AG04450 (cell line): ENCODE measurements around the gene FAM174B. TPM values are rescaled to one million over a fixed set of nuclear protein-coding genes. Genes with fewer than 3 reads are reported as not detected.

ENCODE experiments used
- CTCF ChIA-PET: fragments of 300-600, 350-600 bp; formaldehyde crosslinking; extraction: SDS; loops from one replicate; lab custom pipeline; 2022; ENCODE audit warnings: antibody characterized with exemption, inconsistent platforms; lab: Charles Lee
- POLR2A ChIA-PET: fragments of 350-600 bp; formaldehyde crosslinking; extraction: SDS; loops from one replicate; lab custom pipeline; 2021; ENCODE audit warnings: antibody characterized with exemption, inconsistent platforms; lab: Yijun Ruan, JAX
- DNase-seq: peaks from one replicate; pipeline ENCODE4 v3.0.0-alpha.2; 2011; ENCODE audit warnings: low read depth, low spot score
- H3K27ac ChIP-seq: one replicate; pipeline ENCODE4 v1.5.1; 2012; ENCODE audit warnings: low read depth, low read length, control low read depth
- H3K27me3 ChIP-seq: one replicate; pipeline ENCODE4 v1.6.0; 2012; ENCODE audit warnings: low read length; ENCODE audit not compliant: control insufficient read depth, insufficient read depth
- H3K4me3 ChIP-seq: 2 replicates; pipeline ENCODE4 v1.5.1; 2011; ENCODE audit warnings: mild to moderate bottlenecking, low read depth, low read length, control low read depth
- H3K9me3 ChIP-seq: 2 replicates; pipeline ENCODE4 v1.5.1; 2012; ENCODE audit warnings: low read length; ENCODE audit not compliant: control insufficient read depth, insufficient read depth
- polyA plus RNA-seq: library from polyadenylated mRNA; depleted of rRNA; stranded (reverse); fragments of >200 nt; gene quantifications from 2 replicates; pipeline ENCODE4 v1.2.3, GENCODE V29; 2011; rRNA removed
- TF ChIP-seq, protein P1 (sequence below): IDR thresholded peaks from 2 replicates; pipeline ENCODE4 v1.5.1; 2011; ENCODE audit warnings: low read depth, low read length, control low read depth, inconsistent platforms

Gene FAM174B
- polyA plus RNA-seq, 1 experiment: 2.1 TPM

DNA sequence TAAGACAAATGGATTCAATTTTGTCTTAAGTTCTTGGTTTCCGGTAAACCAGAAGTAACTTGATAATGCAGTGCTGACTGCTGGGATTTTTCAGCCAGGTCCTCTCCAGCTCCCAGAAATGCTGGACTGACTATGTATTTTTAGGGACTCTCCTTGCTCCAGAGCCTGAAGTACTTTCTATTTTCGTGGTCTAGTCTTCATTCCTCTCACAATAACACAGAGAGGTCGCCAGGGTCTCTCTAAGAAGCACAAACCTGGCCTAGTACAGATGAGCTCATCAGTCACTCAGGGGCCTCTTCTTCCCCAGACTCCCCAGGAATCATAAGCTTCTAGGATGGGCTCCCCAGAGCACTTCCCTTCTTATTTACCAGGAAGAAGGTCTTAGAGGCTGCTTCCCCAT is 85.8 kb downstream of the FAM174B start:
- Histone ChIP-seq H3K4me3 (no peak overlapping the region), H3K27me3 (no peaks in the 10 kb centered on the region), H3K27ac (no peak overlapping the region), H3K9me3 (no peaks in the 10 kb centered on the region)
- no peak for DNase-seq
- TF ChIP-seq, protein P1, sequence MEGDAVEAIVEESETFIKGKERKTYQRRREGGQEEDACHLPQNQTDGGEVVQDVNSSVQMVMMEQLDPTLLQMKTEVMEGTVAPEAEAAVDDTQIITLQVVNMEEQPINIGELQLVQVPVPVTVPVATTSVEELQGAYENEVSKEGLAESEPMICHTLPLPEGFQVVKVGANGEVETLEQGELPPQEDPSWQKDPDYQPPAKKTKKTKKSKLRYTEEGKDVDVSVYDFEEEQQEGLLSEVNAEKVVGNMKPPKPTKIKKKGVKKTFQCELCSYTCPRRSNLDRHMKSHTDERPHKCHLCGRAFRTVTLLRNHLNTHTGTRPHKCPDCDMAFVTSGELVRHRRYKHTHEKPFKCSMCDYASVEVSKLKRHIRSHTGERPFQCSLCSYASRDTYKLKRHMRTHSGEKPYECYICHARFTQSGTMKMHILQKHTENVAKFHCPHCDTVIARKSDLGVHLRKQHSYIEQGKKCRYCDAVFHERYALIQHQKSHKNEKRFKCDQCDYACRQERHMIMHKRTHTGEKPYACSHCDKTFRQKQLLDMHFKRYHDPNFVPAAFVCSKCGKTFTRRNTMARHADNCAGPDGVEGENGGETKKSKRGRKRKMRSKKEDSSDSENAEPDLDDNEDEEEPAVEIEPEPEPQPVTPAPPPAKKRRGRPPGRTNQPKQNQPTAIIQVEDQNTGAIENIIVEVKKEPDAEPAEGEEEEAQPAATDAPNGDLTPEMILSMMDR: no peak
- CTCF ChIA-PET: interaction anchor here (0.9 to 1.3 kb wide), 2 partner anchors 48 to 518 kb away, joined by 3 to 4 read pairs; no protein-coding TSS in a partner anchor
- POLR2A ChIA-PET: interaction anchor here (0.6 kb wide), 1 partner anchor 134 kb away, joined by 5 read pairs; no protein-coding TSS in a partner anchor

Other genes starting within 250 kb of the FAM174B start
- gene CHD2, start 244.5 kb upstream of the FAM174B start, polyA plus RNA-seq: 62.6 and 74.8 TPM in 2 replicates